NCI-H82 treated with DMSO at 0.1 percent for 48 hours (cell line): Measurements from ENCODE around the gene PEAK3.

Source experiments
- DNase-seq: peaks from one replicate; lab custom pipeline; 2025; ENCODE audit not compliant: unreplicated experiment; lab: John Stamatoyannopoulos, UW

PEAK3 gene

DNA sequence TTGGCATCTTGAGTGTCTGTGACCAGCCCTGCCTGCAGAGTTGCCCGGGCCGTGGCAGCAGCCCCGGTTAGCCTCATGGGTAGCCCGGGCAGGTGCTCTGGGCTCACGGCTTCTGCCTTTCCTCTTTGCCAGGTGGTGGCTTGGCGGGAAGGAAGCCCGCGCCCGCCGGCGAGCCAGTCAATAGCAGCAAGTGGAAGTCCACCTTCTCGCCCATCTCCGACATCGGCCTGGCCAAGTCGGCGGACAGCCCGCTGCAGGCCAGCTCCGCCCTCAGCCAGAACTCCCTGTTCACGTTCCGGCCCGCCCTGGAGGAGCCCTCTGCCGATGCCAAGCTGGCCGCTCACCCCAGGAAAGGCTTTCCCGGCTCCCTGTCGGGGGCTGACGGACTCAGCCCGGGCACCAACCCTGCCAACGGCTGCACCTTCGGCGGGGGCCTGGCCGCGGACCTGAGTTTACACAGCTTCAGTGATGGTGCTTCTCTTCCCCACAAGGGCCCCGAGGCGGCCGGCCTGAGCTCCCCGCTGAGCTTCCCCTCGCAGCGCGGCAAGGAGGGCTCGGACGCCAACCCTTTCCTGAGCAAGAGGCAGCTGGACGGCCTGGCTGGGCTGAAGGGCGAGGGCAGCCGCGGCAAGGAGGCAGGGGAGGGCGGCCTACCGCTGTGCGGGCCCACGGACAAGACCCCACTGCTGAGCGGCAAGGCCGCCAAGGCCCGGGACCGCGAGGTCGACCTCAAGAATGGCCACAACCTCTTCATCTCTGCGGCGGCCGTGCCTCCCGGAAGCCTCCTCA is 55.7 kb downstream of the PEAK3 start:
- DNase-seq, result no peak

DNA sequence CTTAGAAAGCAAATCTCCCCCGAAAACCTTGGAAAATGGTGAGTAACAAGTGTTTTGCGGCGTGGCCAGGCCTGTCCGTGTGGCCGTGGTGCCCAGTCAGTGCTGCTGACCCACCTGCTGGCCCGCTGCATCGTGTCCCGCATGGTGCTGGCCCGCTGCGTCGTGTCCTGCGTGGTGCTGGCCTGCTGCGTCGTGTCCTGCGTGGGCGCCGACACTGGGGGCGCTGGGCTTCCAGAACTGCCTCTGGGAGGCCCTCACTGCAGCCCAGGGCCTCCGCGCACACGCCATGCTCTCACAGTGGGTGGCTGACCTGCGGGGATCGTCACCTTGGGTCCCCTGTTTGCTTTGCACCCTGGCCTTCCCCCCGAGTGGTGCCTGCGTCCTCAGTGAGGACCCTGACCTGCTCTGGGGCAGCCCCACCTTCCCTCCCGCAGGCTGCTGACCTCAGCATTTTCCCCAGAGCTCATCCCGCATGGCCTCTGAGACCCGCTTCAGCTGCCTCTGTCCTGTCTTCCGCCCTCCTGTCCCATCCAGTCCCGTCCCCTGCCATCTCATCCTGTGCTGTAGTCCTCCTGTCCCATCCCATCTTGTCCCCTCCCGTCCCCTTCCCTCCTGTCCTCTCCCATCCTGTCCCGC is 56.4 kb downstream of the PEAK3 start:
- DNase-seq, result no peak

DNA sequence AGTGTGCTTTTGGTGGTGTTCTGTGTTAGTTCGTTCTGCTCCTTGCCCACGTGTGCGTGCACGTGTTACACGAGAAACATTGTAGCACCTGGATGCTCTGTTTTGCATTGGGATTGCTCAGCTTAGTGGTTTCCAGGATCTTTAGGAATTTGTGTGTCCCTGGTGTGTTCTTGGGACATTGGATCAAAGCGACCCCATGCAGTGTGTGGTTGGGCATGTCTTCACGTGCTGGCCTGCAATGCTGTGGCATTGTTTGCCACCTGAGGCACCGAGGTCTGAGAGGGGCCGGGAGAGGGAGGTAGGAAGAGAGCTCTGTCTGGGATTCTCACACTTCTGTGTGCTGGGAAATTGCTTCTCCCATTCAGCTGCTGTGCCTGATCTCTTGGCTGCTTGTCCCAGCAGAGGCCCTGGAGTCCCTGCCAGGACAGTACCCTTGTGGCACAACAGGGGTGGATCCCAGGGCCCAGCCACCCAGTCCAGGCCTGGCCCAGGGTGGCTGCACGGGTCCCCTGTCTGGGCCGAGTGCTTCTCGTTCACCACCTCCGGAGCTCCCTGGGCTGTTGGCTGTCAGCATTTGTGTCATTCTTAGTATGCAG is 57.1 kb downstream of the PEAK3 start:
- no peak for DNase-seq
